ENCODE data around the gene TEDC1.

Gene TEDC1

DNA sequence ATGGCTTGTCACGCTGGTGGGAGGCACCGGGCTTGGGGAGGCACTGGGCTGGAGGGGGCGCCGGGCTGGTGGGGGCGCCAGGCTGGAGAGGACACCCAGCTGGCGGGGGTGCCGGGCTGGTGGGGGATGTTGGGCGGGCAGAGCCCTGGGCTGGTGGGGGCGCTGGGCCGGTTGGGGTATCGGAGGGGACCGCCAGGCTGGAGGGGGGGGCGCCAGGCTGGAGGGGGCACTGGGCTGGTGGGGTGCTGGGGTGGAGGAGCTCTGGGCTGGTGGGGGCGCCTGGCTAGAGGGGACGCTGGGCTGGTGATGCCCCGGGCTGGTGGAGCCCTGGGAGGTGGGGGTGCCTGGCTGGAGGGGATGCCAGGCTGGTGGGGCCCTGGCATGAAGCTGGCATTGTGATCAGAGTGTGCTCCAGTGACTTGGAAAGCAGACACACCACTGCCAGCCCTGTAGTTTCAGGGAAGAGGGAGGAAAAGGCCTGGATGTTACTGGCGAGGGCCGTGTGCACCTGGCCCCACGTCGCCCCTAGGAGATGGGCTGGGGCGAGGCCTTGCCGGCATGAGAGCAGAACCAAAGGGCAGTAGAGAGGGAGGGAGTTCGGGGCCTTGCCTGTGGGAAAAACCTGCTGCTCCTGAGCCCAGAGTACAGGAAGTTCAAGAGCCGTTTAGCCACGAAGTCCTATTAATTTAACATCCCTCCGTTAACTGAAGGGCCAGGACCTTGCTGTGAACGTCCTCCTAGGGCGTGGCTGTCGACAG lies 13.1 kb downstream of the TEDC1 start:
- H3K4me3 ChIP-seq (ENCODE audit: low read depth, low read length): no peak overlapping the region
- no peak for DNase-seq (ENCODE audit: low read depth)
- TF ChIP-seq, protein P1, sequence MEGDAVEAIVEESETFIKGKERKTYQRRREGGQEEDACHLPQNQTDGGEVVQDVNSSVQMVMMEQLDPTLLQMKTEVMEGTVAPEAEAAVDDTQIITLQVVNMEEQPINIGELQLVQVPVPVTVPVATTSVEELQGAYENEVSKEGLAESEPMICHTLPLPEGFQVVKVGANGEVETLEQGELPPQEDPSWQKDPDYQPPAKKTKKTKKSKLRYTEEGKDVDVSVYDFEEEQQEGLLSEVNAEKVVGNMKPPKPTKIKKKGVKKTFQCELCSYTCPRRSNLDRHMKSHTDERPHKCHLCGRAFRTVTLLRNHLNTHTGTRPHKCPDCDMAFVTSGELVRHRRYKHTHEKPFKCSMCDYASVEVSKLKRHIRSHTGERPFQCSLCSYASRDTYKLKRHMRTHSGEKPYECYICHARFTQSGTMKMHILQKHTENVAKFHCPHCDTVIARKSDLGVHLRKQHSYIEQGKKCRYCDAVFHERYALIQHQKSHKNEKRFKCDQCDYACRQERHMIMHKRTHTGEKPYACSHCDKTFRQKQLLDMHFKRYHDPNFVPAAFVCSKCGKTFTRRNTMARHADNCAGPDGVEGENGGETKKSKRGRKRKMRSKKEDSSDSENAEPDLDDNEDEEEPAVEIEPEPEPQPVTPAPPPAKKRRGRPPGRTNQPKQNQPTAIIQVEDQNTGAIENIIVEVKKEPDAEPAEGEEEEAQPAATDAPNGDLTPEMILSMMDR (IDR thresholded peaks at IDR 0.05; ENCODE audit: control insufficient read depth, extremely low read depth, insufficient read depth): no peak

DNA sequence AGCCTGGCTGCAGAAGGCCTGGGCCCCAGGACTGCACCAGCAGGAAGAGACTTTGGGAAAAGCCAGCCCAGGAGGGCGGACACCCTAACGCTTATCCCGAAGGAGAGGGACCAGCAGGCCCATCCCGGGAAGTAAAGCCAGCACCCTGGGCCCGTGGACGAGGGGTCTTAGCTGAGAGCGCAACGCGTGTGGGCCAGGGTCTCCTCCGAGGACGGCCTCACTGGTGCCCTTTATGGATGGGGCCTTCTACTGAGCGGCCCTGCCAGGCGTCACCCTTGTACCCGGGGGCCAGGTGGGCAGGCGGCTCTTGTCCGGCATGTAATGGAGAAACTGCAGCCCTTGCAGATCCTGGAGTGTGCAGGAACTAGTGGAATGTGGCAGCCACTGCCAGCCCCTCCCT lies 14.1 kb downstream of the TEDC1 start:
- no peak for DNase-seq (ENCODE audit: low read depth)
- TF ChIP-seq, protein P1 (IDR thresholded peaks at IDR 0.05; ENCODE audit: control insufficient read depth, extremely low read depth, insufficient read depth): no peak
- H3K4me3 ChIP-seq (ENCODE audit: low read depth, low read length): no peak overlapping the region

DNA sequence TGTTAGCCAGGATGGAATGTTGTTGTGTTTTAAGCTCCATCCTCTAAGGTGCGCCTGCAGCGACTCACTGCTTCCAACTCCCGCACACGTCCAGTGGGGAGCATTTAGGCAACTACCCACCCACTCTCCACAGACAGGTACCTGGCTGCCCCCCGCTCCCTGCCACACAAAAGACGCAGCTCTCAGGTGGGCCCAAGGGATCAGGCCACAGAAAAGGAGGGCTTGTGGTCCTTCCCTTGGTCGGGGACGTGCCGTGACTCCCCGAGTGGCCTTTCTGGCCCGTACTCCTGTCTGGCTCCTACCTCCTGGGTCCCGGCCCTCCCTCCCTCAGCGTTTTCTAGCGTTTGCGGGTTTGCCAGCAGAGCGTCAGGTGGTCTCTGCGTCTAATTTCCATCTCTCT lies 16.2 kb downstream of the TEDC1 start:
- H3K4me3 ChIP-seq (ENCODE audit: low read depth, low read length): no peak overlapping the region
- DNase-seq (ENCODE audit: low read depth): no peak
- TF ChIP-seq, protein P1 (IDR thresholded peaks at IDR 0.05; ENCODE audit: control insufficient read depth, extremely low read depth, insufficient read depth): no peak

DNA sequence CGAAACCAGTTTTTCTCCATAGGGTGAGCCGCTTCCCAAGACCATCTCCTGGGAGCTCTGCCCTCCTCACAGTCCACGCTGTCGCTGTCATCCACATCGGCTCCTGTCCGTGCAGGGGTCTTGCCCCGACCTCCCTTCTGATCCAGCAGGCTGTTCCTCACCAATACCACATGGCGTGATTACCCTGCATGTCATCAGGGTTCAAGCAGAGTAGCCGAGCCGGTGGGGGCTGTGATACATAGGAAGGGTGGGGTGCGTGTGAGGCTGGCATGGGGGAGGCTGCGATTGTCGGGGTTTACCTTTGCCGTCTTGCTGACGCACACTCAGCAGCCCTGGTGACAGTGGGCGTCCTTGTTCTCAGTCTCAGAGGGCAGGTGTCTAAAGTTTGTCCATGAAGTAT lies 17.0 kb downstream of the TEDC1 start:
- no peak overlapping the region for H3K4me3 ChIP-seq (ENCODE audit: low read depth, low read length)
- TF ChIP-seq, protein P1 (IDR thresholded peaks at IDR 0.05; ENCODE audit: control insufficient read depth, extremely low read depth, insufficient read depth): no peak
- DNase-seq (ENCODE audit: low read depth): no peak

DNA sequence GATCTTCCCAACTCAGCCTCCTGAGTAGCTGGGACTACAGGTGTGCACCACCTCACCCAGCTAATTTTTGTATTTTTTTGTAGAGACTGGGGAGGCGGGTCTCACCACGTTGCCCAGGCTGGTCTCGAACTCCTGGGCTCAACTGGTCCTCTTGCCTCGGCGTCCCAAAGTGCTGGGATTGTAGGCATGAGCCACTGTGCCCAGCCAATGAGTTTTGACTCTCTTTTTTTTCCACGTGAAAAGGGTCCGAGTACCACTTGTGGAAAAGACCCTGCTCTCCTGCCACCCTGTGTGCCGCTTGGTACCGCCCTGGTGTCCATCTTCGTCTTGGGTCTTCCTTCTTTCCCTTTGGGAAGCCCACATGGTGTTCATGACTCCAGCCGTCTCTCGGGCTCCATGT lies 17.6 kb downstream of the TEDC1 start:
- no peak overlapping the region for H3K4me3 ChIP-seq (ENCODE audit: low read depth, low read length)
- DNase-seq (ENCODE audit: low read depth): no peak
- TF ChIP-seq, protein P1 (IDR thresholded peaks at IDR 0.05; ENCODE audit: control insufficient read depth, extremely low read depth, insufficient read depth): no peak

DNA sequence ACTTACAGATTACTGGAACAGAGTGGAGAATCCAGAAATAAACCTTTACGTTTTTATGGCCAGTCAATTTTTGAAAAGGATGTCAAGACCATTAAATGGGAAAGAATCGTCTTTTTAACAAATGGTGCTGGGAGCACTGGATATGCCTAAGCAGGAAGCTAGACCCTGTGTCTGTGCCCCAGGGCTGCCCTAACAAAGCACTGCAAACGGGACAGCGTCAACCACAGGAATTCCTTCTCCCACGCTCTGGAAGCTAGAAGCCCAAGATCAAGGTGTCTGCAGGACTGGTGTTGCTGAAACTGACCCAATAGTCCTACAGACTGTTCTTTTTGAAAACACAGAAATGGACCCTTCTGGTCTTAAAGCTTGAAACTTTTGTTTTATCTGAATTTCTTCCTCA lies 26.1 kb downstream of the TEDC1 start:
- no peak for DNase-seq (ENCODE audit: low read depth)
- no peak overlapping the region for H3K4me3 ChIP-seq (ENCODE audit: low read depth, low read length)
- TF ChIP-seq, protein P1 (IDR thresholded peaks at IDR 0.05; ENCODE audit: control insufficient read depth, extremely low read depth, insufficient read depth): no peak

Measured in LNCaP clone FGC (cell line).